NCI-H748 (cell line): ENCODE results near the gene C14orf39.
A peak's percentile ranks its signal among the peaks of the same experiment; 100 is the strongest.
"Not testable (repeated sequence)": the region's sequence is repeated elsewhere in the genome, so short reads cannot be mapped to it uniquely, and the experiment has no call there.

Source experiments
- DNase-seq: peaks from one replicate; lab custom pipeline; 2025; ENCODE audit not compliant: unreplicated experiment; lab: John Stamatoyannopoulos, UW

The C14orf39 gene

DNA sequence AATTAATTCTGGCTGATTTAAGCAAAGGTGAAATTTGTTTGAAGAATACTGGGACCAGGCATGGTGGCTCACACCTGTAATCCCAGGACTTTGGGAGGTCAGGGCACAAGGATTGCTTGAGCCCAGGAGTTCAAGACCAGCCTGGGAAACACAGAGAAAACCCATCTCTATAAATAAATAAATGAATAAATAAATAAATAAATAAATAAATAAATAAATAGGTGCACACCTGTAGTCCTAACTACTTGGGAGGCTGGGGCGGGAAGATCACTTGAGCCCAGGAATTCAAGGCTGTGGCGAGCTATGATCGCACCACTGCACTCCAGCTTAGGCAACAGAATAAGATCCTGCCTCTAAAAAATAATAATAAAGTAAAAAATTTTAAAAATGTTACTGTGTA is 4.4 kb upstream of the C14orf39 start:
- no peak for DNase-seq

DNA sequence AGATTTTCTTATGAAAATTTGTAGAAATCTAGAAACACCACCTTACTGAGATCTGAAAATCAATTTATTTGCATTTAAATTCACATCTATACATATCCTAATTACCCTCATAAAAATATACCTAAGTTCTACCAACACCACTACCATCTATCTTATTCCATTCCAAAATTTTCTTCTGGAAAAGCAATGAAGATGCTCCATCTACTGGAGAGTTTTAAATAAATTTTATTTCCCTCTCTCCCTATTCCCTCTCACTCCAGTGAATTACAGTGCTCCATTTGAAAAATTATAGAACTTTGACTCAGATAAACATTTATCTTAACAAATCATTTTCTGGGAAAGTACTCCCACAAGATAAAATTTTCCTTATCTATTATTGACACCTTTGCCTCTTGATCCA is 2.3 kb upstream of the C14orf39 start:
- DNase-seq: peak; percentile 23

DNA sequence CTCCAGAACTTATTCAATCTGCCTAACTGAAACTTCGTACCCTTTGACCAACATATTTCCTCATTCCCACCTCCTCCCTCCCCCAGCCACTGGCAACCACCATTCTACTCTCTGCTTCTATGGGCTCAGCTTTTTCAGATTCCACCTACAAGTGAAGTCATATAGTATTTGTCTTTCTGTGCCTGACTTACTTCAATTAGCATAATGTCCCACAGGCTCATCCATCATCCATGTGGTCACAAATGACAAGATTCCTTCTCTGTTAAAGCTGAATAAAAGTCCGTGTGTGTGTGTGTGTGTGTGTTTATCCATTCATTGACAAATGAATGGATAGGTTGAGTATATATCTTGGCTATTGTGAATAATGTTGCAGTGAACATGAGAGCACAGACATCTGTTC is 1.3 kb upstream of the C14orf39 start:
- DNase-seq: no peak

DNA sequence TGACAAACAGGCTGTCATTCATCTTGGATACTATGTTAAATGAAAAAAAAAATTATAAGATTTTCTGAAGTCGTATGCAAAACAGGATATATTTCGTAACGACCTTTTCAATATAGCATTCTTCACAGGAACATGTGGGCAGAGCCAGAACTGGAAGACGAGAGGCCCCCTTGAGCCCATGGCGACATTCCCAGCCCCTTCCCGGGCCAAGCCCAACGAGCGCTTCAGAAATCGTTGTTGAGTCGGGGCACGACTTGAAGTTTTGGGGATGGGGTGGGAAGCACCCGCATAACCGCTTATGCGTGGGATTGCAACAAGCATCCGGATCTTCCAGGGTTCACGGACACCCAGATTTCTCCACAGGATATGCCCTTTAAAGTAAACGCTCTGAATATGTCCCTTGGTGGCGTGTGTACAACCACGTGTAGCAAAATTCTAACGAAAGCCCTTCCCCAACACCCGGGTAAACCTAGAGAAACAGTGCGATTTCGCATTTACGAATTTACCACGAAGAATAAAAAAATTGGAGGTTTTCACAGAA is 736 bp downstream of the C14orf39 start:
- DNase-seq: no peak

DNA sequence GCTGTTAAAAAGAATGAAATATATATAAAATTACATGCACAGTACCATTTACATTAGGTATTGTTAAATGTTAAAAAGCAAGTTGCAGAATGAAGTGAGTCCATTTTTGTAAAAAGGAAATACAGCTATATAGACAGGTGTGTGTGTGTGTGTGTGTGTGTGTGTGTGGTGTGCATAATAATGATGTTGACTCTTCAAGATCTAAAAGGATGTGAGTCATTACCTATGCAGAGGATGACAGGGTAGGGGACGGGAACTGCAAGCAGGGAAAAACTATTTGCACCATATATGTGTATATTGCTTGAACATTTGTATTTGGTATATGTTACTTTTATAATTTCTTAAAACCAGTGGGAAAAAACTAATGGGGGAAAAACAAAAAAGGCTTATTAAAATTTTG is 3.1 kb downstream of the C14orf39 start:
- DNase-seq: peak; percentile 49

DNA sequence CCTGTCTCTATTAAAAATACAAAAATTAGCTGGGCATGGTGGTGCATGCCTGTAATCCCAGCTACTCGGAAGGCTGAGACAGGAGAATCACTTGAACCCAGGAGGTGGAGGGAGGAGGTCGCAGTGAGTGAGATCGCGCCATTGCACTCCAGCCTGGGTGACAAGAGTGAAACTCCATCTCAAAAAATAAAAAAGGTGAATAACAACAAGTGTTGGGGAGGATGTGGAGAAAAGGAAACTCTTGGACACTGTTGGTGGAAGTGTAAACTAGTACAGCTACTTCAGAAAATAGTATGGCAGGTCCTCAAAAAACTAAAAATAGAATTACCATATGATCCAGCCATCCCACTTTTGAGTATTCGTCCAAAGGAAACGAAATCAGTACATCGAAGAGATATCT is 5.6 kb downstream of the C14orf39 start:
- DNase-seq: not testable (repeated sequence)

DNA sequence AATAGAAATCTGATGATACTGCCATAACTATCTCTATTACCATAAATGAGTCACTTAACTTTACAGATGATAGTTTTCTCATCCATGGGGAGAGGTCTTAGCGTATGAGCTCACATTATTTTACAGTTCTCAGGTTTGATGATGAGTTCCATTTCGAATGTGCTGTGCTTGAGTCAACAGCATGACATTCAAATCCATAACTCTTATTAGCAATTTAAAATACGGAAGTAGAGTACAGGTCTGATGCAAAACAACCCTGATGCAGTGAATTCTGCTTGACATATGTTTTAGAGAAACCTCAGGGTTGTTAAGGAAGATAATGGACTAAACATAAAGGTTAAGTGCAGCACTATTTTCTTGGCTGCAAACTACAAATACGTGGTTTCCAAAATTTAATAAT is 30.0 kb downstream of the C14orf39 start:
- no peak for DNase-seq

DNA sequence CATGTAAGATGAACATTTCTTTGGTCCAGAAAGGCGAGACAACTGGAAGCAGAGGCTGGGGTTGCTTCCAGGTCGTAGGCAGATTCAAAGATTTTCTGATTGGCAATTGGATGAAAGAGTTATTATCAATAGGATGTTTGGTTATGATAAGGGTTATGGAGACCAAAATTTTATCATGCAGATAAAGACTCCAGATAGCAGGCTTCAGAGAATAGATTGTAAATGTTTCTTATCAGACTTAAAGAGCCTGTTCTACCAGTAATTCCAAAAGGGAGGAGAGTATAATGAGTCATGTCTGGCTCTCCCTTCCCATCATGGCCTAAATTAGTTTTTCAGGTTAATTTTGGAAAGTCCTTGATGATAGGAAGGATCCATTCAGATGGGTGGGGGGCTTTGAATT is 55.6 kb downstream of the C14orf39 start:
- DNase-seq: no peak

DNA sequence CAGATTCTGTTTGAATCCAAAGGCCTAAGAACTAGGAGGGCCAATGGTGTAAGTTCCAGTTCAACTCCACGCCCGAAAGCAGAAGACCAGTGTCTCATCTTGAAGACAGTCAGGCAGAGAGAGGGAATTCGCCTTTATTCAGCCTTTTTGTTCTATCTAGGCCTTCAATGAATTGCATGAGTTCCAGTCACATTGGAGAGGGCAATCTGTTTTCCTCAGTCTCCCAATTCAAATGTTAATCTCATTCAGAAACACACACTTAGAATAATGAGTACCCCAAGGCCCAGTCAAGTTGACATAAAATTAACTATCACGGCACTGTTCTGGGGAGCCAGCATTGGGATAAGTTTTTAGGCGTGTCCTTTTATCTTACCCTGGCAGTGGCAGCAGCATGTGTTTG is 65.8 kb downstream of the C14orf39 start:
- DNase-seq: no peak

DNA sequence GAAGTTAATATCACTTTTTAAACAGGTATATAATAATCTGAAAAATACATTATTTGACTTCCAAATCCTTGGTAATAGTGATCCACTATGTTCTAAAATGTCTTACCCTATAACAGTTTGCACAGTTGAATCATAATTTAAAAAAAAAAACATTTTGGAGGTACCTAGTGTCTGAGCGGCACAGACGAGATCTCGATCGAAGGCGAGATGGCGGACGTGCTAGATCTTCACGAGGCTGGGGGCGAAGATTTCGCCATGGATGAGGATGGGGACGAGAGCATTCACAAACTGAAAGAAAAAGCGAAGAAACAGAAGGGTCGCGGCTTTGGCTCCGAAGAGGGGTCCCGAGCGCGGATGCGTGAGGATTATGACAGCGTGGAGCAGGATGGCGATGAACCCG is 88.3 kb downstream of the C14orf39 start:
- not testable (repeated sequence) for DNase-seq

DNA sequence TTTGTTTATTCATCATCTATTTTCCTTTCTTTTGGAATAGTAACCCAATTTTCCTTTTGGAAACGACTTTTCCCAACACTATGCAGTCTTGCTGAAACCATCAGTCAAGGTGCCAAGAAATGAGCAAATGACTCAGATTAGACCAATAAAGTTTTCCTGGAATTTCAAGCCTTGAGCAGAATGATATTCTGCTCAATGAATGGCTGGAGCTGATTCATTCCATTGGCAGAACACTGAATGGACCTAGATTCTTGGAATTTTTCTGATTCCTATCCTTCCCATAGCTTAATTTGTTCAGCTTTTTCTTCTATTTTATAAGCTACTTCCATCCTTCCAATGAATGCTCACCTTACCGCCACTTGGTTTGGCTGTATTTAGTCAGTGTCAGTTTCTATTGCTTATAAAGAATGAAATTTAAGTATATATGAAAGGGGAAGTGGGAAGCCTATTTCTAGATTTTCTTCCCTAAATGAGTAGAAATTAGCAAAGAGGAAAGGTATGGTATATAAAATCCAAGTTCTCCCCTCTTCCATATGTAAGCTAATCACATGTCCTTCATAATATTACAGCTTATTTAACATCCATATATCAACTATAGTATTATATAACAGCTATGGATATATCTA is 89.0 kb downstream of the C14orf39 start:
- DNase-seq: no peak
